NCI-H774 (cell line): ENCODE data around the gene TERT.
"Not testable (repeated sequence)": the region's sequence is repeated elsewhere in the genome, so short reads cannot be mapped to it uniquely, and the experiment has no call there.

Experiments
- DNase-seq: peaks from one replicate; lab custom pipeline; 2025; lab: John Stamatoyannopoulos, UW

TERT gene

DNA sequence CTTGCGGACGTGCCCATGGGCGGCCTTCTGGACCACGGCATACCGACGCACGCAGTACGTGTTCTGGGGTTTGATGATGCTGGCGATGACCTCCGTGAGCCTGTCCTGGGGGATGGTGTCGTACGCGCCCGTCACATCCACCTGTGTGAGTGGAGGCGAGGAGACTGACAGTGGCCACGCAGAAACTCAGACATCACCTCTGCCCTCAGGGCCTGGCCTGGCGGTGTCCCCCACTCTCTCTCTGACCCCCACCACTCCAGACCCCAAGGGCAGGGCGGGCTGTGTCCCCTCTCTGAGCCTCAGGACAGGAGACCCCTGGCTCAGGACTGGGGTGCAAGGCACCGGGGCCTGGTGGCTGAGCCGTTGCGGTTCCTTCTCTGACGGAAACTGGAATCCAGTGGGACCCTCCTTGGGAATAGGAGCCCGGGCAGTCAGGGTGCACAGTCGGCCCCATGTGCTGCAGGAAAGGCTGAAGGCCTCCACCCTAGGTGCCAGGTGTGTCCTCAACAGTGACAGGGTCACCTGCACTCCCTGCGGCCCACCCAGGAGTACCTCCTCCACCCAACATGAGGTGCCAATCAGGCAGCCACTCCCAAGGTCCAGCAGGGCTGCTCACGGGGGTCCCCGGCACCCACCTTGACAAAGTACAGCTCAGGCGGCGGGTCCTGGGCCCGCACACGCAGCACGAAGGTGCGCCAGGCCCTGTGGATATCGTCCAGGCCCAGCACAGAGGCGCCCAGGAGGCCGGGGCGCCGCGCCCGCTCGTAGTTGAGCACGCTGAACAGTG lies 16.0 kb downstream of the TERT start:
- DNase-seq = no peak

DNA sequence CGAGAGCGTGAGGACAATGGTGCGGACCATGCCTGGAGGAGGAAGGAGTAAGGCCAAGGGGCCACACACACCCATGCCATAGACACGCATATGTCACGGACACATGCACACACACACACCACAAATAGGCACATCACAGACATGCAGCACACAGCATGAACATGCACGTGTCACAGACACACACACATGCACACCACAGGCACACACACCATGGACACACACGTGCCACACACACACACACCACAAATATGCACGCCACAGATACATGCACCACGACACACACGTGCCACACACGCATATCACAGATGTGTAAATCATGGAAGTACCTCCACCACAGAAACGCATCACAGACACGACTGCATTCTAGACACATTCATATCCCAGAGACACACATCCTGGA lies 16.7 kb downstream of the TERT start:
- DNase-seq = no peak

DNA sequence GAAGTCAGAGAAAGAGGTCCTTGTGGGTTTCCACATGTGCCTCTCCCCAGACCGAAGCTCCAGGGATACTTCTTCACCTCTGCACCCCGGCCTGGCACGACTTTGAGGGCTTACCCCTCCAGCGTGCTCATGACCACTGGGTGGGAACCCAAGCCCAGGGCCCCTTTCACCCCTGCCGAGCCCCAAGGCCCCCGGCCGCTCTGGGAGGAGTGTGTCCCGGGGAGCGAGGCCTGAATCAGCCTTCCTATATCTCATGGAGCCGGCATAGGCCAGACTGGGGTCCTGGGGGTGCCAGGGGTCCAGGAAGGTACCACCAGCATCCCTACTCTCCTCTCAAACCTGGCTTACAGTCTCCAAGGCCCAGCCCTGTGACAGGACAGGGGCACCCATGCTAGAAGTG lies 17.1 kb downstream of the TERT start:
- no peak for DNase-seq

DNA sequence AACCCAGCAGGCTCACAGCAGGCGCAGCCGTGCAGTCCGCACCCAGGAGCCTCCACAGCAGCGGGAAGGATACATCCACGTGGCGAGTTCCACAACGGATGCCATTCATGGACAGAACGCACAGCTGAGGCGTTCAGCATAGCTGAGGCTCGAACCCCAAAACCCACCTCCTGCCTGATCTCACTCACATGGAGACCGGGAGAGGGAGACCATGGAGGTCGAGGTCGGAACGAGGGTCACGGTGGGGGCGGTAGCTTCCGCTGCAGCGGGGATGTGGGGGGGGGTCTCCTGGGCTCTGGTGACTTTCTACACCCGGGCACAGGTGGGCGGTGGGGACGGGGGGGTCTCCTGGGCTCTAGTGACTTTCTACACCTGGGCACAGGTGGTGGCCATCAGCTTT lies 17.5 kb downstream of the TERT start:
- DNase-seq = no peak

DNA sequence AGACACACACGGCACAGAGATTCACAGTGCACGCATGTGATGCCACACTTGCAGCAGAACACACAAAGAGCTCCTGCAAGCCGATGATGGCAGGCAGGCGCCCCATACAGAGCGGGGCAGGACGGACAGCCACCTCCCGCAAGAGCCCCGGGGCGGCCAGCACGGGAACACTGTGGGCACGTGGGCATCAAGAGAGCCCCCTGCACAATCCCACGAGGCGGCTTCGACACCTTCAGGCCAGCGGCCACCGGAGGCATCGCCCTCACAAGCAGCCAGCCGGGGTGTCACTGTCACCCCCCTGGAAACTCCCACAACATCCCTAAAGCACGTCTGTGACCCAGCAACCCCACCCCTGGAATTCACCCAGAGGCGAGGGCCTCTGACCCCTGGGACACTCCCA lies 17.9 kb downstream of the TERT start:
- DNase-seq = no peak

DNA sequence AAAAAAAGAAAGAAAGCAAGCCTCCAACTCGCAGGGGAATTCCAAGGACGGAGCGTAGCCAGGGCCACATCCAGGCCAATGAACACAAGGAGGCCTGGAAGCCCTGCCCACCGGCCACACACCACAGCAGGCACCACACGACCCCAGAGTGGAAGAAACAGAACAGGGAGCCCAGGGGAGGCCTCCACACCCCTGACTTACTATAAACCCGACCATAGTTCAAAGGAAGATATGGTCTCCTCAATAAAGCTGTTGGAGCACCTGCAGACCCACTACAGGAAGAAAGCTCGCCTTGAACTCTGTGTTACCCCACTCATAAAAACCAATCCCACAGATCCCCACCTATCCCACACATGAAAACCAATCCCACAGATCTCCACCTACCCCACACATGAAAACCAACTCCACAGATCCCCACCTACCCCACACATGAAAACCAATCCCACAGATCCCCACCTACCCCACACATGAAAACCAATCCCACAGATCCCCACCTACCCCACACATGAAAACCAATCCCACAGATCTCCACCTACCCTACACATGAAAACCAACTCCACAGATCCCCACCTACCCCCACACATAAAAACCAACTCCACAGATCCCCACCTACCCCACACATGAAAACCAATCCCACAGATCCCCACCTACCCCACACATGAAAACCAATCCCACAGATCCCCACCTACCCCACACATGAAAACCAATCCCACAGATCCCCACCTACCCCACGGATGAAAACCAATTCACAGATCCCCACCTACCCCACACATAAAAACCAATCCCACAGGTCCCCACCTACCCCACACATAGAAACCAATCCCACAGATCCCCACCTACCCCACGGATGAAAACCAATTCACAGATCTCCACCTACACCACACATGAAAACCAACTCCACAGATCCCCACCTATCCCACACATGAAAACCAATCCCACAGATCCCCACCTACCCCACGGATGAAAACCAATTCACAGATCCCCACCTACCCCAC lies 19.2 kb downstream of the TERT start:
- DNase-seq = not testable (repeated sequence)

DNA sequence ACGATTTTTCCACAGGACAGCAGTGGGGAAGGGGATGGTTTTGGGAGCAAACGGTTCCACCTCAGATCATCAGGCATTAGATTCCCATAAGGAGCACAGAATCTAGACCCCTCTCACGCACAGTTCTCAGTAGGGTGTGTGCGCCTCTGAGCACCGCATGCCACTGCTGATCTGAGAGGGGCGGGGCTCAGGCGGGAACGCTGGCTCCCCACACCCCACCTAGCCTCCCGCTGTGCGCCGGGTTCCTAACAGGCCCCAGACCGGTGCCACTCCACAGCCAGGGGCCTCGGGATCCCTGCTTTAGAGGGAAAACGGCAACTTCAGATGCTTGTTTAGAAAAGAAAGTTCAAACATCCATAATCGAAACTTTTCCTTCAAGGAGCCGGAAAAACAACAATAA lies 20.4 kb downstream of the TERT start:
- no peak for DNase-seq

DNA sequence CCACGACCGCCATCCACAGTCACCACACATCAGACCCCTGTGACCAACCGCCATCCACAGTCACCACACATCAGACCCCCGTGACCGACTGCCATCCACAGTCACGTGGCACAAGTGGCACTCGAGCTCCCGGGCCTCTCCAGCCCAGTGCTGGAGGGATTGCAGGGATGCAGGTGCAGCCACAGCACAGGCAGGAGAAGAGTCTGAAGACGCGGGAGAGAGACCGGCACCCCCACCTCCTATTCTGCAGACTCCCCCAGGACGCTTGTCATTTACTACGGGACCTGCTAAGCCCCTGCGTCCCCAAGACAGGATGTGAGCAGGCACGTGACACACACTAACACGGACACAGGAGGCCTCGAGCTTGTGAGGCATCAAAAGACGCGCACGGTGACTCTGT lies 21.1 kb downstream of the TERT start:
- no peak for DNase-seq

DNA sequence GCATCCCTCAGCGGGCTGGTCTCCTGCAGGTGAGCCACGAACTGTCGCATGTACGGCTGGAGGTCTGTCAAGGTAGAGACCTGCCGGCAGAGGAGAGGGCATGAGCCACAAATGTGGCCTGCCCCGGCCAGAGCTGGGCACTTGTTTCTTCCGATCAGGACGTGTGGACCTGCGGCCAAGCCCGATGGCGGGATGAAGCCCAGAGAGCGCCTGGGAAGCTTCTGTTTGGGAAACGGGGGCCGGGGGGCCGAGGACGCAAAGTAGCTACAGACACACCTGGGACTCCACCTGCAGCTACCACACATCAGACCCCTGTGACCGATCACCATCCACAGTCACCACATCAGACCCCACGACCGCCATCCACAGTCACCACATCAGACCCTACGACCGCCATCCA lies 22.7 kb downstream of the TERT start:
- DNase-seq = no peak

DNA sequence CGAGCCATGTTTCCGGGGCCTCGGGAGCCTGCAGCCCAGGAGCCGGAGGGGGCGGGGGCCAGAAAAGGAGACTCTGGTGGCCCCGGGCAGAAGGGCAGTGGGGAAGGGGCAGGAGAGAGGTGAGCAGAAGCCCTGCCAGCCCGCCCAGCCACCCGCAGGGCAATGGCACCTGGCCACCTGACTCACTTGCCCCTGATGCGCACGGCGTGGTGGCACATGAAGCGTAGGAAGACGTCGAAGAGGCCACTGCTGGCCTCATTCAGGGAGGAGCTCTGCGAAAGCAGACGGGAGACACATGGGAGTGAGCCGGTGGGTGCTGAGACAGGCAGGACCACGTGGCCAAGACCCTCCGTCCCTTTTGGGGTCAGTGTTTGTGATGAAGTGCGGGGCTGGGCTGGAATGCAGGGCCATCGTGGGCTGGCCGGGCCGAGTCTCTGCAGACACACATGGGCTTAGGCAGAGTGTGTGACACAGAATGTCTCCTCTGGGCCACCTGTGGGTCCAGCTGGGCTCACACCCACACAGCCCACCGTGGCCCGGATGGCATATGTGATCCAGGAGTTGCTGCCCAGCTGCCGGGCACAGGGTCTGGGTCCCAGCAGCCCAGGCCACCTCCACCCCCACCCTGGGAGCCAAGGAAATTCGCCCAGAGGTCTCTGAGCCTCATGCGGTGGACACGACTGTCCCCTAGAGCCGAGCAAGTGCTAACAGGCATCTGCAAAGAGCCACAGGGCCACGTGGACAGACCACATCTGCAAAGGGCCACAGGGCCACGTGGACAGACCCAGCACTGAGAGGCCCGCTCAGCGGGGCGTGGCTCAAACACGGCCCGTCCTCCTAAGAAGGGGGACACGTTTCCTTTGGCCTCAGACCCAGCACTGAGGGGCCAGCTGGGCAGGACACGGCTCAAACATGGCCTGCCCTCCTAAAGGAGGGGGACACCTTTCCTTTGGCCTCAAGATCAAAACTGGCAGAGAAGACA lies 23.6 kb downstream of the TERT start:
- DNase-seq = no peak

DNA sequence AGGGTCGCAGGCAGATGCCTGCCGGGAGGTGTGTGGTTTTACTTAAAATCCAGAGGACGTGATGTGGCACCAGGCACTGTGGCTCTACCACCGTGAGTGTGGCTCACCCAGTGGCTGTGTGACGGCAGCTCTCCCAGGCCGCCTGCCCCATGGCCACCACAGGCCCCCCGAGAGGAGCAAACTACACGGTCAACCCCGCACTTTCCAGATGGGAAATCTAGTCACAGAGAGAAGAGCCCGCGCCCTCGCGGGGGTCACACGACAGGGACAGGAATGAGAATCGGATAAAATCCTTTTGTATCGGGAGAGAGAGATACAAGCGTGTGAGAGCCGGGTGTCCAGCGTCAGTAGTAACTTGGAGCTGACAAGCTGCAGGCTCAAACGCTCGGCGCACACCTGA lies 24.4 kb downstream of the TERT start:
- DNase-seq = no peak

DNA sequence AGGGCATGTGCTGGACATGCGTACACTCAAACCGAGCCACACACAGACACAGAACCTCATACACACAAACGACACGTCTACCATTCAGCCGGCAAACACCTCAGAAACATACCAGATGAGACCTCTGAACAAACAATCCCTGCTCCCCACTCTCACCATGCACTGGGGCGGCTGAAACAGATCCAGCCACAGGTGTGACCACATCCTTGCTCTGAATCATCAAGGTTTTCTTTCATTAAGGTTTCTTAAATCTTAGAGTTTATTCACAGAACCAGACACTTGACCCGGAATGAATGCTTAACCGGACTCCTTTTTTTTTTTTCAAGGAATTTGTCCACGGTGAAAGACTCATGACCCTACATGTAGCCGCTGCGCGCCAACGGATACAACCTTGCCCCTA lies 26.2 kb downstream of the TERT start:
- no peak for DNase-seq

DNA sequence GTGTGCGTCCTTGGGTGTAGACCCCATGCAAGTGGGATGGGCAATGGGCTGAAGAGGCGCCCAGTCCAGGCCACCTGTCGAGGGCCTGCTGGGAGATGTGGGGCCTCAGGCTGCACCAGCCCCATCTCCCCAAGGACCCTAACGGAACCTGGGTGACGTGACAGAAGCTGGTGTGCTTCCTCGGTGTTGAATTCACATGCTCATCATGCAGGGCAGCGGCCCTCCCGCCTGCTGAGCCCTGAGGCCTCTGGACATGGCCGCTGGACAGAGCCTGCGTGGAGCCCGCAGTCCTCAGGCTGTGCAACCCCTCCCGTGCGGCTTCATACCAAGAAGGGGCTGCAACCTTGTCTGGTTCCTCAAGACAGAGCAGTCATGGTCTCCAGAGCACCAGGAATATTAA lies 26.8 kb downstream of the TERT start:
- no peak for DNase-seq

DNA sequence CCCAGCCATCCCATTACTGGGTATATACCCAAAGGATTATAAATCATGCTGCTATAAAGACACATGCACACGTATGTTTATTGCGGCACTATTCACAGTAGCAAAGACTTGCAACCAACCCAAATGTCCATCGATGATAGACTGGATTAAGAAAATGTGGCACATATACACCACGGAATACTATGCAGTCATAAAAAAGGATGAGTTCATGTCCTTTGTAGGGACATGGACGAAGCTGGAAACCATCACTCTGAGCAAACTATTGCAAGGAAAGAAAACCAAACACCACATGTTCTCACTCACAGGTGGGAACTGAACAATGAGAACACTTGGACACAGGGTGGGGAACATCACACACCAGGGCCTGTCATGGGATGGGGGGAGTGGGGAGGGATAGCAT lies 27.4 kb downstream of the TERT start:
- not testable (repeated sequence) for DNase-seq

DNA sequence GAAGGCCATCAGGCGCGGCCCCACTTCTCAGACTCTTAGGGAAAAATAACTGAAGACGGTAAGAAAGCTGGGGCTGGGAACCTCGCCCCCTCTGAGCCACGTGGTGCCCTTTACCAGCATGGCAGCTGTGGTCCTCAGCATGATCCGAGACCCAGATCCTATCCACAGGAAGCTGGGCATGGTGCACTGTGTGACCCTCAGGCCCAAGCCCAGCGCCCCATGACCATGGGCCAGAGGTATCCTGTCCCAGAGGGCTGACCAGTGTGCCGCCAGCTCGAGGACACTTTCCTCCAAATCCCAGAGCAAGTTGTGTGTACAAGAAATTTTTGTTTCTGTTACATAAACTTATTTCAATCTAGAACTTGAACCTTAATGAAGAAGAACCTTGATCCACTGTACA lies 28.1 kb downstream of the TERT start:
- no peak for DNase-seq

DNA sequence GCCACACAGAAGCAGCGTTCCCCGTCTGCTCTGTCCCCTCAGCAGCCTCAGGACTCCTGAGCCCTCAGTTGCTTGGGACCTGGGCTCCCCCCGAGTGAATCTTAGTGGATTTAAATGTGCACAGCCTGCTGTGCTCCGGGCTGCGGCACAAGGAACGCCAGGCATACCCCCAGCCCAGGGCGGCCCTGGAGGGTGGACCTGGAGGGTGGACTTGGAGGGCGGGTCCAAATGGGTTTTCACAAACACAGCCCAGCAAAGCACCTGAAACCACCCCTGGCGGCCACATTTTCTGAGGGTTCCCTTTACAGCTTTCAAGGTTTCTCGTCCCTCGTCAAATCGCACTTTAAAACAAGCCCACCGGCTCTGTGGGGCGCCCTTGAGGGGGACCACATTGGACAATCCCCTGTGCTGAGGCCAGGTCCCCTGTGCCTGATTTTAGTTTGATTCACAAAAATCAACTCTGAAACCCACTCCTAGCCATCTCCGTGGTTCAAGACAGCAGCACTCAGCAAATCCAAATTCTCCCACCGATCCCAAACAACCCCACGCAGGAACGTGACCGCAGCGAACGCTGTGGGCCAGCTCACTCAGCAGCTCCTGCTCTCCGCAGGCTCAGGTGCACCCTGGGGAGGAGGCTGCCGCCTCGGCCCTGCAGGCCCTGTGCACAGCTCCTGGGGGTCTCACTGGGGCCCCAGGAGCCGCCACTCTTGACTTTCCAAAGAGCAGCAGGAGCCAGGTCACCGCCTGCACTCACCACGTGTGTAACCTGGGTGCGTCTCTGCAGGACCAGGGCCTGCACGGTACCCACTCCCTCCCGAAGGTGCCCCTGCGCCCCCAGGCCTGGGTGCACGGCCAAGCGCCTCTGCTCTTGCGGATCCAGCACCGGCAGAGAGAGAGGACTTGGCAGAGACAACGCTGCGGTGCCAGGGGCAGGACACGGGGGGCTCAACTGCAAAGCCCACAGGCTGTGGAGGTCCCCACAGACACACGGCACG lies 29.1 kb downstream of the TERT start:
- DNase-seq = no peak

DNA sequence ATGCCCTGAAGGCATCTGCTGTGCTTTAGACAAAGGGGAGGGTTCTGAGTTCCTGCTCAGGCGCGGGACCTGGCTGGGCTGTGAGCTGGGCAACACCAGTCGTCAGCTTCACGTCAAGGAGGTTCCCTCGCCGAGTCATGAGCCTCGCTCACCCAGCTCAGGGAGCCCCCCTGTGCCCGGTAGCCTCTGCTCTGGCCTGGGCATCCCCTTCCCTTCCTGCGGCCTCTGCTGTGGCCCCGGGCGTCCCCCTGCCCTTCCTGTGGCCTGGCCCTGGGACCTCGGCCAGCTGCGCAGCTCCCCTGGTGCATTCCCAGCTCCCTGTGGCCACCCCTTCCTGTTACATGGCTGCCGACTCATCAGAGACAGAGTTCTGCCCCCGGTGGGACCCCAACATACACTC lies 29.8 kb downstream of the TERT start:
- DNase-seq = no peak

DNA sequence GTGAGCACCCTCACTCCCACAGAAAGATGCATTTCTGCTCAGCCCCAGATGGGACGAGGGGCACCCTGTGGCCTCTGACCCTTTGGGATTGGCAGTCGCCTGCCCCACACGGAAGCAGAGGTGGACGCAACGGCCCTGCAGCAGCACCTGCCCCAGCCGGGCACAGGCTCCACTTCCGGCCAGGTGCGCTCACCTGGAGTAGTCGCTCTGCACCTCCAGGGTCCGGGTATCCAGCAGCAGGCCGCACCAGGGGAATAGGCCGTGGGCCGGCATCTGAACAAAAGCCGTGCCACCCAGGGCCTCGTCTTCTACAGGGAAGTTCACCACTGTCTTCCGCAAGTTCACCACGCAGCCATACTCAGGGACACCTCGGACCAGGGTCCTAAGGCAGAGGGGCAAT lies 30.7 kb downstream of the TERT start:
- no peak for DNase-seq

DNA sequence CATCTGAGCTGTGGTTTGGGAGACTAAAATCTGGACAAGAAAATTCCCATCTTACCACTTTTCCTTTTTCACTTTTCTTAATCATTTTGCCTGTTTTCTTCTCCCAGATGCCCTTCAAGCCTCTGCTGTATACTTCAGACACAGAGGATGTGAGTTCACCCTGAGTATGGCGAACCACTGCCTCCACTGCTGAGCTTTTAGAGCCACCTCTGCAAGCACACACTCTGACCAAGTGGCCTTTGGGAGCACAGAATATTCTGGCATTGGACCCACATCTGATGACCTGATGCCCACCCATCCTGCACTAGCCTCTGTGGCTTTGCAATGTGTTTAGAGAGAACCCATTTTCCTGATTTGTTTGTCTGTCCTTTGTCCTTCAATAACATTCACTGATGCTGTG lies 32.5 kb downstream of the TERT start:
- DNase-seq = no peak

DNA sequence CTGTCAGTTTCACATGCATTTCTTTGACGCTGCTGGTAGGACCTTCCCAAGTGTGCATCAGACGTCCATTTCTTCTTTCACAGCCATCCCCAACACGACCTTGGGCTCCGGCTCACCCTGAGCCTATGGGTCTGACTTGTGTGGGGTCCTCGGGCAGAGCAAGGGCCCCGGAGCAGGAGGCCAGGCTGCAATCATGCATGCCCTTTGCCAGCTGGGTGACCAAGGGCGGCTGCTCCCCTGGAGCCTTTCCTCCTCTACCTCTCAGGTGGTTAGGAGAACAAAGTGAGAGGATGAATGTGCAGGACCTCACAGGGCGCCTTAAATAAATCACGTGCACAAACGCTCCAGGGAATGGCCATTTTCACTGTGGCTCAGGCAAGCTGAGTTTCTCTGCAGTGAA lies 33.2 kb downstream of the TERT start:
- DNase-seq = no peak
